Osteoblast (primary cell): Measurements from ENCODE around the gene RABGAP1L. TPM values are rescaled to one million over a fixed set of nuclear protein-coding genes. Genes with fewer than 3 reads are reported as not detected.

Source experiments
- DNase-seq: peaks from one replicate; pipeline ENCODE4 v3.0.0; 2011; ENCODE audit warnings: low spot score, mixed read lengths; ENCODE audit not compliant: insufficient read length; ENCODE audit errors: missing footprints
- H2AFZ ChIP-seq: 2 replicates; pipeline ENCODE4 v1.6.0; 2011; ENCODE audit warnings: mild to moderate bottlenecking, low read length
- H3K27ac ChIP-seq: 2 replicates; pipeline ENCODE4 v1.5.1; 2011; ENCODE audit warnings: mild to moderate bottlenecking, low read depth, low read length, moderate library complexity
- H3K27me3 ChIP-seq: 2 replicates; pipeline ENCODE4 v1.6.0; 2012; ENCODE audit warnings: mild to moderate bottlenecking, control low read depth, inconsistent platforms, low read length, moderate library complexity; ENCODE audit not compliant: insufficient read depth
- H3K36me3 ChIP-seq: 2 replicates; pipeline ENCODE4 v1.5.1; 2011; ENCODE audit warnings: mild to moderate bottlenecking, low read length, control low read depth, moderate library complexity; ENCODE audit not compliant: insufficient read depth
- H3K4me1 ChIP-seq: 2 replicates; pipeline ENCODE4 v1.5.1; 2011; ENCODE audit warnings: mild to moderate bottlenecking, low read length, control low read depth, moderate library complexity; ENCODE audit not compliant: insufficient read depth
- H3K4me2 ChIP-seq: 2 replicates; pipeline ENCODE4 v1.6.0; 2011; ENCODE audit warnings: mild to moderate bottlenecking, low read length; ENCODE audit not compliant: insufficient read depth
- H3K4me3 ChIP-seq: fragments of 200-600 bp; sonication (generic); 3 replicates; pipeline ENCODE4 v1.5.1; 2012; ENCODE audit warnings: mild to moderate bottlenecking, low read length, inconsistent platforms; ENCODE audit not compliant: insufficient read depth
- H3K79me2 ChIP-seq: 2 replicates; pipeline ENCODE4 v1.6.0; 2012; ENCODE audit warnings: mild to moderate bottlenecking, low read length, control low read depth, inconsistent platforms; ENCODE audit not compliant: insufficient read depth
- H3K9me3 ChIP-seq: 2 replicates; pipeline ENCODE4 v1.5.1; 2011; ENCODE audit warnings: low read depth, low read length, control low read depth
- H4K20me1 ChIP-seq: 2 replicates; pipeline ENCODE4 v1.6.0; 2012; ENCODE audit warnings: mild to moderate bottlenecking, low read length, control low read depth; ENCODE audit not compliant: insufficient read depth
- CTCF ChIP-seq: IDR thresholded peaks from 2 replicates; pipeline ENCODE4 v1.5.1; 2011; ENCODE audit warnings: mild to moderate bottlenecking, low read depth, low read length, moderate library complexity; ENCODE audit errors: extremely low read depth
- total RNA-seq: library from RNA; depleted of rRNA; stranded (reverse); fragments of >200 nt; gene quantifications from 2 replicates; pipeline ENCODE4 v1.2.3, GENCODE V29; 2012

RABGAP1L gene
- total RNA-seq, 1 donor, result 30.0 TPM

- H3K4me2 ChIP-seq, result no peak overlapping the region
- H3K4me3 ChIP-seq, result no peak overlapping the region
- H2AFZ ChIP-seq, result no peak overlapping the region
- DNase-seq, result no peak
- H3K9me3 ChIP-seq, result no peaks in the 10 kb centered on the region
- H3K36me3 ChIP-seq, result no peaks in the 10 kb centered on the region
- H3K27ac ChIP-seq, result no peak overlapping the region
- H3K4me1 ChIP-seq, result no peaks in the 10 kb centered on the region
- H4K20me1 ChIP-seq, result no peaks in the 10 kb centered on the region
- H3K79me2 ChIP-seq, result no peaks in the 10 kb centered on the region
- no peaks in the 10 kb centered on the region for H3K27me3 ChIP-seq
- no peak for TF ChIP-seq CTCF
Measured at GRCh38 chr1:175033953-175034352, 874.6 kb downstream of the RABGAP1L start.

GRCh38 chr1:175034775-175035174 lies 875.5 kb downstream of the RABGAP1L start:
- Histone ChIP-seq H3K4me1 (no peaks in the 10 kb centered on the region), H3K4me2 (no peak overlapping the region), H3K27me3 (no peaks in the 10 kb centered on the region), H3K9me3 (no peaks in the 10 kb centered on the region), H4K20me1 (no peaks in the 10 kb centered on the region), H3K79me2 (no peaks in the 10 kb centered on the region), H3K36me3 (no peaks in the 10 kb centered on the region), H3K4me3 (no peak overlapping the region), H2AFZ (no peak overlapping the region), H3K27ac (no peak overlapping the region)
- no peak for DNase-seq
- TF ChIP-seq CTCF, result no peak

- no peak for TF ChIP-seq CTCF
- Histone ChIP-seq H3K4me3 (no peak overlapping the region), H3K4me2 (no peak overlapping the region), H3K27ac (no peak overlapping the region), H3K36me3 (no peaks in the 10 kb centered on the region), H3K9me3 (no peaks in the 10 kb centered on the region), H4K20me1 (no peaks in the 10 kb centered on the region), H3K79me2 (no peaks in the 10 kb centered on the region), H3K4me1 (no peaks in the 10 kb centered on the region), H3K27me3 (no peaks in the 10 kb centered on the region), H2AFZ (no peak overlapping the region)
- no peak for DNase-seq
Measured at GRCh38 chr1:175035865-175036264, 876.5 kb downstream of the RABGAP1L start.

- no peak overlapping the region for H3K4me2 ChIP-seq
- no peaks in the 10 kb centered on the region for H3K79me2 ChIP-seq
- no peak for DNase-seq
- H2AFZ ChIP-seq, result no peak overlapping the region
- H3K36me3 ChIP-seq, result no peaks in the 10 kb centered on the region
- H3K9me3 ChIP-seq, result no peaks in the 10 kb centered on the region
- H3K27ac ChIP-seq, result no peak overlapping the region
- H3K27me3 ChIP-seq, result no peaks in the 10 kb centered on the region
- no peak overlapping the region for H3K4me3 ChIP-seq
- no peaks in the 10 kb centered on the region for H3K4me1 ChIP-seq
- no peaks in the 10 kb centered on the region for H4K20me1 ChIP-seq
- TF ChIP-seq CTCF, result no peak
Measured at GRCh38 chr1:175036476-175036875, 877.2 kb downstream of the RABGAP1L start.
